Measurements from ENCODE around the gene SYNE1. TPM values are rescaled to one million over a fixed set of nuclear protein-coding genes. Genes with fewer than 3 reads are reported as not detected.
"Not testable (repeated sequence)": the region's sequence is repeated elsewhere in the genome, so short reads cannot be mapped to it uniquely, and the experiment has no call there.

Gene SYNE1
- total and polyA plus RNA-seq, 10 donors: 27.8 to 336 (median 247) TPM

- DNase-seq: no peak
- H3K27ac ChIP-seq: no peak overlapping the region
- no peaks in the 10 kb centered on the region for H3K36me3 ChIP-seq
- H3K9me3 ChIP-seq: peaks cover 0 to 12% (median 2%) of the 10 kb centered on the region in 8 donors
- no peaks in the 10 kb centered on the region for H3K4me1 ChIP-seq
- H3K27me3 ChIP-seq (replicated peaks in 1 of 7): no peaks in the 10 kb centered on the region
- intact Hi-C loops (cut with DNase I; ENCODE audit: low total_unique reads): no loop called here
- H3K4me3 ChIP-seq: no peak overlapping the region
- TF ChIP-seq POLR2AphosphoS5 (IDR thresholded peaks at IDR 0.05) (no peak), CTCF (IDR thresholded peaks at IDR 0.05 in 8 of 11, conservative IDR thresholded peaks at IDR 0.05 in 3 of 11) (no peak), POLR2A (IDR thresholded peaks at IDR 0.05) (no peak)
- whole genome bisulfite sequencing, 5 donors: 83 to 91% (median 86%) methylated on average over 3 of the region's 3 CpGs
These were observed 550.8 kb downstream of the SYNE1 start for GRCh38 chr6:152086223-152086873.

DNA sequence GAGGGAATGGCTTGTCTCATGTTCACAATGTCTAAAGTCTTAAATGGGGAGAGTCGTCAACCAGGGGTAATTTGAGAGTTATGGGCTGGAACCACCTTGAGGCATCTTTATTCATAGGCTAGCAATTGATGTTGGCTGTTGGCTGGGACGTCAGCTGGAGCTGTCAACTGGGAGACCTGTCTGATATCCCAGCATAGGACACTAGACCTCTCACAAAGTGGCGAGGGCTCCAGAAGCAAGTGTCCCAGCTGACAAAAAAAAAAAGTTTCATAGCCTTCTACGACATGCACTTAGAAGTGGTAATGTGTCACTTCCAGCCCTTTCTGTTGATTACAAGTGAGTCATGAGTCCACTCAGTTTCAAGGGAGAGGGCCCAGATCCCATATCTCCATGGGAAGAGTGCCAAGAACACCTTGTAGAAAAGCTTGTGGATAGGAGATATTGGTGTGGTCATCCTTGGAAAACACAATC lies 551.7 kb downstream of the SYNE1 start:
- 72 to 93% (median 85%) methylated on average over 4 of the region's 4 CpGs for WGBS, 5 donors
- H3K36me3 ChIP-seq: no peaks in the 10 kb centered on the region
- intact Hi-C loops (cut with DNase I; ENCODE audit: low total_unique reads): no loop called here
- no peak for DNase-seq
- no peaks in the 10 kb centered on the region for H3K27me3 ChIP-seq (replicated peaks in 1 of 7)
- no peak overlapping the region for H3K27ac ChIP-seq
- no peak overlapping the region for H3K4me3 ChIP-seq
- H3K4me1 ChIP-seq: no peaks in the 10 kb centered on the region
- H3K9me3 ChIP-seq: peaks cover 0 to 12% (median 2%) of the 10 kb centered on the region in 8 donors
- no peak for TF ChIP-seq POLR2A (IDR thresholded peaks at IDR 0.05)
- TF ChIP-seq POLR2AphosphoS5 (IDR thresholded peaks at IDR 0.05): no peak
- no peak for TF ChIP-seq CTCF (IDR thresholded peaks at IDR 0.05 in 8 of 11, conservative IDR thresholded peaks at IDR 0.05 in 3 of 11)

GRCh38 chr6:152078804-152079203 lies 558.4 kb downstream of the SYNE1 start:
- Histone ChIP-seq H3K36me3 (no peaks in the 10 kb centered on the region), H3K27ac (no peak overlapping the region), H3K4me1 (no peaks in the 10 kb centered on the region), H3K27me3 (replicated peaks in 1 of 7) (no peaks in the 10 kb centered on the region), H3K4me3 (no peak overlapping the region), H3K9me3 (peaks cover 0 to 55% (median 25%) of the 10 kb centered on the region in 8 donors)
- DNase-seq: no peak
- intact Hi-C loops (cut with DNase I; ENCODE audit: low total_unique reads): no loop called here
- WGBS, 5 donors: 80 to 90% (median 87%) methylated on average over 5 to 7 of the region's 7 CpGs
- TF ChIP-seq CTCF (IDR thresholded peaks at IDR 0.05 in 8 of 11, conservative IDR thresholded peaks at IDR 0.05 in 3 of 11) (no peak), POLR2AphosphoS5 (IDR thresholded peaks at IDR 0.05) (no peak), POLR2A (IDR thresholded peaks at IDR 0.05) (no peak)

- TF ChIP-seq POLR2AphosphoS5 (IDR thresholded peaks at IDR 0.05): no peak
- TF ChIP-seq POLR2A (IDR thresholded peaks at IDR 0.05): no peak
- TF ChIP-seq CTCF (IDR thresholded peaks at IDR 0.05 in 8 of 11, conservative IDR thresholded peaks at IDR 0.05 in 3 of 11): no peak
- WGBS, 5 donors: 81 to 88% (median 85%) methylated on average over 4 of the region's 4 CpGs
- intact Hi-C loops (cut with DNase I; ENCODE audit: low total_unique reads): no loop called here
These were observed 559.2 kb downstream of the SYNE1 start for GRCh38 chr6:152078001-152078400.

DNA sequence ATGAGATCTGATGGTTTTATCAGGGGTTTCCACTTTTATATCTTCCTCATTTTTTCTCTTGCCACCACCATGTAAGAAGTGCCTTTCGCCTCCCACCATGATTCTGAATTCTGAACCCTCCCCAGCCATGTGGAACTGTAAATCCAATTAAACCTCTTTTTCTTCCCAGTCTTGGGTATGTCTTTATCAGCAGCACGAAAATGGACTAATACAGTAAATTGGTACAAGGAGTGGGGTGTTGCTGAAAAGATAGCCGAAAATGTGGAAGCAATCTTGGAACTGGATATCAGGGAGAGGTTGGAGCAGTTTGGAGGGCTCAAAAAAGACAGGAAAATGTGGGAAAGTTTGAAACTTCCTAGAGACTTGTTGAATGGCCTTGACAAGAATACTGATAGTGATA lies 560.9 kb downstream of the SYNE1 start:
- H3K27ac ChIP-seq; intact Hi-C loops (cut with DNase I; ENCODE audit: low total_unique reads): not testable (repeated sequence)
- 66 to 79% (median 74%) methylated on average over 3 of the region's 3 CpGs for WGBS, 5 donors

More at GRCh38 chr6:152078001-152078400, 559.2 kb downstream of the SYNE1 start:
- H3K4me3 ChIP-seq: no peak overlapping the region
- H3K27me3 ChIP-seq (replicated peaks in 1 of 7): no peaks in the 10 kb centered on the region
- H3K36me3 ChIP-seq: no peaks in the 10 kb centered on the region
- DNase-seq: no peak
- H3K27ac ChIP-seq: no peak overlapping the region
- H3K4me1 ChIP-seq: no peaks in the 10 kb centered on the region
- peaks cover 0 to 47% (median 24%) of the 10 kb centered on the region in 8 donors for H3K9me3 ChIP-seq

More for the DNA sequence above, 560.9 kb downstream of the SYNE1 start:
- H3K4me1 ChIP-seq; H3K27me3 ChIP-seq (replicated peaks in 1 of 7); H3K4me3 ChIP-seq; H3K36me3 ChIP-seq; DNase-seq: not testable (repeated sequence)
- H3K9me3 ChIP-seq: peaks cover 0 to 45% (median 24%) of the 10 kb centered on the region in 8 donors
